Mucosa of rectum (tissue), 2 donors: ENCODE data around the gene CCN2.
"Not testable (repeated sequence)": the region's sequence is repeated elsewhere in the genome, so short reads cannot be mapped to it uniquely, and the experiment has no call there.

Experiments used
- H3K27ac ChIP-seq, 2 donors: one replicate each; pipeline ENCODE4 v1.7.0; 2013; ENCODE audit warnings: inconsistent platforms in 2 of 2, low read depth in 2 of 2, low read length in 2 of 2
- H3K27me3 ChIP-seq, 2 donors: one replicate each; pipeline ENCODE4 v1.7.0; 2013; ENCODE audit warnings: low read length in 2 of 2; ENCODE audit not compliant: control insufficient read depth in 2 of 2, insufficient read depth in 2 of 2
- H3K36me3 ChIP-seq, 2 donors: one replicate each; pipeline ENCODE4 v1.7.0; 2013; ENCODE audit warnings: low read length in 2 of 2; ENCODE audit not compliant: control insufficient read depth in 2 of 2, insufficient read depth in 2 of 2
- H3K4me1 ChIP-seq, 2 donors: one replicate each; pipeline ENCODE4 v1.7.0; 2013; ENCODE audit warnings: low read length in 2 of 2, mild to moderate bottlenecking in 1 of 2; ENCODE audit not compliant: control insufficient read depth in 2 of 2, insufficient read depth in 2 of 2
- H3K4me3 ChIP-seq, 2 donors: one replicate each; pipeline ENCODE4 v1.7.0; 2013; ENCODE audit warnings: low read length in 2 of 2
- H3K9ac ChIP-seq, 2 donors: one replicate each; pipeline ENCODE4 v1.7.0; 2013; ENCODE audit warnings: low read length in 2 of 2, low read depth in 1 of 2, mild to moderate bottlenecking in 1 of 2
- H3K9me3 ChIP-seq, 2 donors: one replicate each; pipeline ENCODE4 v1.7.0; 2013; ENCODE audit warnings: low read length in 2 of 2; ENCODE audit not compliant: control insufficient read depth in 2 of 2
- donor health status: healthy.
- donor health status: Normal muscosa, but diverticular disease.

The CCN2 gene

DNA sequence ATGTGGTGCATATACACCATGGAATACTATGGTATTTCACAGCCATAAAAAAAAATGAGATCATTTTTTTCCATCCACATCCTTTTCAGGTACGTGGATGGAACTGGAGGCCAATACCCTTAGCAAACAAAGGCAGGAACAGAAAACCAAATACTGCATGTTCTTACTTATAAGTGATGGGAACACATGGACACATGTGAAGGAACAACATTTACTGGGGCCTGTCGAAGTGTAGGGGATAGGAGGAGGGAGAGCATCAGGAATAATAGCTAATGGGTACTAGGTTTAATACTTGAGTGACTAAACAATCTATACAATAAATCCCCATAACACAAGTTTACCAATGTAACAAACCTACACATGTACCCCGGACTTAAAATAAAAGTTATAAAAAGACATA, 30.5 kb downstream of the CCN2 start:
- H3K27me3 ChIP-seq = no peaks in the 10 kb centered on the region
- H3K9me3 ChIP-seq = peaks cover 2 to 3% of the 10 kb centered on the region in 2 donors
- no peak overlapping the region for H3K9ac ChIP-seq
- no peak overlapping the region for H3K4me3 ChIP-seq
- no peaks in the 10 kb centered on the region for H3K4me1 ChIP-seq
- H3K36me3 ChIP-seq = no peaks in the 10 kb centered on the region
- no peak overlapping the region for H3K27ac ChIP-seq

DNA sequence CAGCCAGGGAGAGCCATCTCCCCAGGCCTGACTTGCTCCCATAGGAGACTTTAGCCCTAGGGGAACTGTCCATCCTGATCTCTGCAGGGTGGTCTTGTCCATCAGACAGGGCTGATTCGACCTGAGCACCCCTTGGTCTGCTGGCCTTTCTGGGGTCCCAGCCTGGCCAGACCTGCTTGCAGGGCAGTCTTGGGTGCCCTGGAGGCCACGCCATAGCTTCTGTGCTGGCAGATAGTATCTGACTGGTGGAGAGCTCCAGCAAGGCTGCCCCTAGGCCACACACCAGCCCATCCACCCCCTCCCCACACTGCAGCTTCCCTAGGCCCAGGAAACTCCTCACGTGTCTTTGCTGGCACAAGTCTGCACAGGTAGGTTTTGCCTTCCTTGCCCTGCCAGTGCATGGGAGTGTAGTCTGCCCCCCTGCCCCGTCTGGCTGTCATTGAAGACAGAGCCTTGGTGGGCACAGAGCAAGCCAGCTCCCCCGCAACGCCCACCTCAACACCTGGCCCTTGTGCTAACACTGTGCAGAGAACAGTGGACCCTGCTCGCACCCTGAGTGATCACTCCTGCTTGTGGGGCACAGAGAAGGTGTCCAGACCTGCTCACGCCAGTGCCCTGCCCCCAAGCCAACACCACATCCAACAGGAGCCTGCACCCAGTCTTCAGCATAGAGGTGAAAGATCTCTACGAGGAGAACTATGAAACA, 32.4 kb downstream of the CCN2 start:
- no peaks in the 10 kb centered on the region for H3K36me3 ChIP-seq
- H3K27me3 ChIP-seq = no peaks in the 10 kb centered on the region
- no peak overlapping the region for H3K27ac ChIP-seq
- peaks cover 1 to 3% of the 10 kb centered on the region in 2 donors for H3K9me3 ChIP-seq
- H3K4me1 ChIP-seq = no peaks in the 10 kb centered on the region
- no peak overlapping the region for H3K4me3 ChIP-seq
- no peak overlapping the region for H3K9ac ChIP-seq

DNA sequence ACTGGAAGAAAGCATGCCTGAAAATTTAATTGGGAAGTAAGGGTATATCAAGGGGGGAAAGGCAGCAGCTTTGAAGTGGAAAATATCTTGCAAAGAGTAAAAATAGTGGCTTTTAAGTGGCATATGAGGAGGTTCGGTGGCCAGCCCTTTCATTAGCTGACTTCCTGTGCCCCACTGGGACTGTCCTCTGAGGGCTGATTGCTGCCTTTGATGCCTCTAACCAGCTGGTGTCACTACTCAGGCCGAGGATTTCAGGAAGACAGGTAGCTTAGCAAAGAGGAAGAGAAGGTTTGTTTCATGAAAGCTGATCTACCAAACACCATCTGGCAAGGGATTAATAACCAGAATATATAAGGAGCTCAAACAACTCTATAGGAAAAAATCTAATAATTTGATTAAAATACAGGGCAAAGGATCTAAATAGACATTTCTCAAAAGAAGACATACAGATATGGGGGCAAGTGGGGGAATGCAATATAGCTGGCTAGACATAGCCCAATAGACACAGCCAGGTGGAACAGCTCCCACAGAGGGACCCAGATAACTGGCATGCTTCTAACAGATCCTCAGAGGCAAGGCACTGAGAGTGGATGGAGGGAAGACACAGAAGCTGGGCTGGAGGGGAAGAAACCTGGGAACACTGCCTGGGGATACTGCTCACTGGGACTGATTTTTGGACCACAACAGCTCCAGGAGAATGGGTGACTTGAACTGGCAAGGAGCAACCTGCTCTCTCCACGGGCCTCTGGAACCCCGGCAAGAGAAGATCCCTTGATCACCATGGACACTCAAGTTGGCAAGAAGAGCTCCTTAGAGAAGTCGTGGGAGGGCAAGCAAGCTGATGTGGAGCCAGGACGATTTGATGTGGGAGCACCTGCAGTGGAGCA, 33.2 kb downstream of the CCN2 start:
- Histone ChIP-seq H3K4me3 (no peak overlapping the region), H3K9me3 (no peaks in the 10 kb centered on the region), H3K27ac (no peak overlapping the region), H3K36me3 (no peaks in the 10 kb centered on the region), H3K4me1 (no peaks in the 10 kb centered on the region), H3K27me3 (peaks cover 0 to 2% of the 10 kb centered on the region in 2 donors), H3K9ac (no peak overlapping the region)

DNA sequence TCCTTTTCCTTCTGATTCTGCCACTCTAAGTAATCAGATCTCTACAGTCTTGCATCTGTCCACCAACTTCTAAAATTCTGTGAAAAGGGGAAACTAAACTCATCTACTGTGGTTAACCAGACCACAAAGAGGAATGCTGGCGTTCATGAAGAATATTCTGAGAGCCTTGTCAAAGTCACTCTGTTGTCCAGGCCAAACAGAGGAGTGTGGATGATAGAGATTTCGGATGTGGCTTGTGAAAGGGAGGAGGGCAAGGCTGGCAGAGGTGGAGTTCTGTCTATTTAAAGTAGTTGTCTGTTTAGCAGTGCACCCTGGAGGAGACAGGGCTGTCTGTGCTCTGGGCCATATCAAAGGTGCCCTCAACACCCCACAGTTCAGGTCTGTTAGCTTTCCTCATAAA, 33.9 kb downstream of the CCN2 start:
- Histone ChIP-seq H3K27me3 (peaks cover 0 to 2% of the 10 kb centered on the region in 2 donors), H3K9ac (no peak overlapping the region)

DNA sequence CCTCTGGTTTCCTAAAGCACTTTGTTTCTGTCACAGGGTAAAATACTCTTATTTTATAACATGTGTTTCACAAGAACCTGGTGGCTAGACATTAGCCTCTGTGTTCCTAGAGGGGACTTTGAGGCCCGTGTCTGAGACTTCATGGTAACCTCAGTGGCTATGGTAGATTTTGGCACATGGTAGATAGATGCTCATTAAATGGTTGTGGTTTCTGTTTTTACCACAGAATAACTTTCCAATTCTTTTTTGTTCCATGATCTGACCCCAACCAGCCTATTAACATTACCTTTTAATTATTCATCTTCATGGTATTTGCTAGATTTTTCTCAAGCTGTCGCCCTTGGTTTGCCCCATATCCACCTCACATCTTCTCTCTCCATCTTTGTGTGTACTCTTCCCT, 34.3 kb downstream of the CCN2 start:
- Histone ChIP-seq H3K9ac (no peak overlapping the region), H3K9me3 (no peaks in the 10 kb centered on the region), H3K27me3 (peaks cover 0 to 2% of the 10 kb centered on the region in 2 donors), H3K27ac (no peak overlapping the region), H3K36me3 (no peaks in the 10 kb centered on the region), H3K4me3 (no peak overlapping the region), H3K4me1 (peaks cover 0 to under 1% of the 10 kb centered on the region in 2 donors)

More for the DNA sequence above, 33.9 kb downstream of the CCN2 start:
- Histone ChIP-seq H3K4me3 (no peak overlapping the region), H3K4me1 (no peaks in the 10 kb centered on the region), H3K9me3 (no peaks in the 10 kb centered on the region), H3K36me3 (no peaks in the 10 kb centered on the region), H3K27ac (no peak overlapping the region)

DNA sequence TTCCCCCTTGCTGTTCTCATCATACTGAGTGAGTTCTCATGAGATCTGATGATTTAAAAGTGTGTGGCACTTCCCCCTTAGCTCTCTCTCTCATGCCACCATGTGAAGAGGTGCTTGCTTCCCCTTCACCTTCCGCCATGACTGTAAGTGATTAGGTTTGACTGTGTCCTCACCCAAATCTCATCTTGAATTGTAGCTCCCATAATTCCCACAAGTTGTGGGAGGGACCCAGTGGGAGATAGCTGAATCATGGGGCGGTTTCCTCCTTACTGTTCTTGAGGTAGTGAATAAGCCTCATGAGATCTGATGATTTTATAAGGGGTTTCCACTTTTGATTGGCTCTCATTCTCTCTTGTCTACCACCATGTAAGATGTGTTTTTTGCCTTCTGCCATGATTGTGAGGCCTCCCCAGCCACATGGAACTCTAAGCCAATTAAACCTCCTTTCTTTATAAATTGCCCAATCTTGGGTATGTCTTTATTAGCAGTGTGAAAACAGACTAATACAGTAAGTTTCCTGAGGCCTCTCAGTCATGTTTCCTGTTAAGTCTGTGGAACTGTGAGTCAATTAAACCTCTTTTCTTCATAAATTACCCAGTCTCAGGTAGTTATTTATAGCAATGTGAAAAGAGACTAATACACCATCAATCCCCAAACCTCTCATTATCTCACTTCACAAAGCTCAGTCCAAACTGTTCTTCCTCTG, 34.9 kb downstream of the CCN2 start:
- H3K9ac ChIP-seq, H3K27me3 ChIP-seq, H3K9me3 ChIP-seq, H3K36me3 ChIP-seq, H3K4me1 ChIP-seq, H3K27ac ChIP-seq, H3K4me3 ChIP-seq: not testable (repeated sequence)

DNA sequence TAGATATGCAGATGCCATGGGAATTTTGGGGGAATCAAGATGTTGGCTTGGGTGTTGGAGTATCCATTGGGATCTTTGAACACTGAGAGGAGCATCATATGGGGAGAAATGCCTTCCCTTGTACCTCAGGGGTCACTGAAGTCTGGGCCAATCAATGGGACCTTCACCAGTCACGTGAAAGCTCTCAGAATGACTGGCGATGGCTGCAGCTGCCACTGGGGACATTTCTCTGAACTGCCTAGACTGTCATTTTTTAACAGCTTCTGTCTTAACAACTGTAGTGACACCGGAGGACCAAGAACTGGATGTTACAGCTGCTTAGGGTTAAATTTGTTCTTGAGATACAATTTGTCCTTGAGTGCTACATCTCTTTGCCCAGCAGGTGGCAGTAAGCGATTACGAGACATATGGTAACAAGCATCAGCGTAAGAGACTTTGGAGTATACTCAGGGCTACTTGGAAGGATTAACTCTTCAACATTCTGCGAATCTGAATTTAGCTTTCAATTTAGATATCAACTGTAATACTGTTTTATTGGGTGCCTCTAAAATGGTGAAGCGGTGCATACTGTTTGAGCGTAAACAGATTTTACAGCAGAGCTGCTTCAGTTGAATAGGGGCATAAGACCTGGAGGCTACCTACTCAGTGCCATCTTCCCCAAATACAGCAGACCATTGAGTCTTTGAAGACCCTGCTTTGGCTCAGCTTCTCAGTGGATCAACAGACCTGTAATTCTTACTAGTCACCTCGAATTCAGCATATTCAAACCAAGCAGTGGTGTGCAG, 36.0 kb downstream of the CCN2 start:
- no peak overlapping the region for H3K9ac ChIP-seq
- no peaks in the 10 kb centered on the region for H3K36me3 ChIP-seq
- H3K27me3 ChIP-seq = peaks cover 0 to 2% of the 10 kb centered on the region in 2 donors
- H3K4me1 ChIP-seq = peaks cover 3 to 5% of the 10 kb centered on the region in 2 donors
- no peak overlapping the region for H3K4me3 ChIP-seq
- H3K9me3 ChIP-seq = no peaks in the 10 kb centered on the region
- no peak overlapping the region for H3K27ac ChIP-seq

DNA sequence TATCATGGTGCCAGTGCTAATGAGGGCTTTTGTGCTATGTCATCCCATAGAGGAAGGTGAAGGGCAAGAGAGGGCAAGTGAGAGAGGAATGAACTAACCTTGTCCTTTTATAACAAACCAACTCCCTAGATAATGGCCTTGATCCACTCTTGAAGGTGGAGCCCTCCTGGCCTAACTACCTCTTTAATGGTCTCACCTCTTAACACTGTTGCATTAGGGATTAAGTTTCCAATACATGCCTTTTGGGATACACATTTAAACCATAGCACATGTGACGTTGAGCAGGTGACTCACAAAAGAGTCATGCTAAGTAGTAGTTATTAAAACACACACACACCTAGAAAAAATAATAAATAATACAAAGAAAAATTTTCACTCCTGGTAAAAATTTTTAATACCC, 36.9 kb downstream of the CCN2 start:
- H3K36me3 ChIP-seq = no peaks in the 10 kb centered on the region
- H3K27ac ChIP-seq = no peak overlapping the region
- H3K9me3 ChIP-seq = no peaks in the 10 kb centered on the region
- peaks cover 3 to 5% of the 10 kb centered on the region in 2 donors for H3K4me1 ChIP-seq
- peaks cover 0 to 2% of the 10 kb centered on the region in 2 donors for H3K27me3 ChIP-seq
- H3K4me3 ChIP-seq = no peak overlapping the region
- no peak overlapping the region for H3K9ac ChIP-seq

DNA sequence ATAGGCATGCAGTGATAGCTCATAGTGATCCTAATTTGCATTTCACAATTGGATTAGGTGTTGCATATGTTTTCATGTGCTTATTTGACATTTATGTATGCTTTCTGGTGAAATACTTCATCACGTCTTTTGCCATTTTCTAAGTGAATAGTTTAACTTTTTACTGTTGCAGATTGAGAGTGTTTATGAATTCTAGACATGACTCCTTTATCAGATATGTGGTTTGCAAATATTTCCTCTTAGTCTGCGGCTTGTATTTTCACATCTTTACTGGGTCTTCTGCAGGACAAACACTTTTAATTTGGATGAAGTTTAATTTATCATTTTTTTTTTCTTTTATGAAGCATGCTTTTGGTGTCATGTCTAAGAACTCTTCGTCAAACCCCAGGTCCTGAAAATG, 39.2 kb downstream of the CCN2 start:
- peaks cover 0 to 2% of the 10 kb centered on the region in 2 donors for H3K27me3 ChIP-seq
- no peaks in the 10 kb centered on the region for H3K36me3 ChIP-seq

More for the DNA sequence above, 39.2 kb downstream of the CCN2 start:
- H3K9me3 ChIP-seq = no peaks in the 10 kb centered on the region
- no peak overlapping the region for H3K4me3 ChIP-seq
- H3K9ac ChIP-seq = no peak overlapping the region
- peaks cover 3 to 5% of the 10 kb centered on the region in 2 donors for H3K4me1 ChIP-seq
- no peak overlapping the region for H3K27ac ChIP-seq
